C4-2B (cell line): ENCODE results near the gene NRXN3.

Experiments used
- CTCF ChIP-seq: fragments of 450-650 bp; conservative IDR thresholded peaks from 2 replicates; pipeline ENCODE4 v1.5.1; 2017; ENCODE audit warnings: mild to moderate bottlenecking
- ZFX ChIP-seq: fragments of 450-650 bp; IDR thresholded peaks from 2 replicates; pipeline ENCODE4 v1.6.1; 2017

- TF ChIP-seq ZFX (no peak), CTCF (no peak)
Observed at GRCh38 chr14:79791055-79791732, 1621.0 kb downstream of the NRXN3 start.
